Amniotic epithelial cell (primary cell): ENCODE data around the gene HACE1.
"Not testable (repeated sequence)": the region's sequence is repeated elsewhere in the genome, so short reads cannot be mapped to it uniquely, and the experiment has no call there.

ENCODE experiments used
- DNase-seq: peaks from one replicate; pipeline ENCODE4 v3.0.0-alpha.2; 2010; ENCODE audit warnings: low read depth

Gene HACE1

GRCh38 chr6:104859225-104860146, at the start of gene HACE1:
Gene HACE1 (minus strand): TSS chr6:104859919. CDS start chr6:104859642, 277 bp downstream.
- DNase-seq = peak; percentile 79

GRCh38 chr6:104908888-104909525, 49.3 kb upstream of the HACE1 start:
- DNase-seq = no peak

- no peak for DNase-seq
Observed at GRCh38 chr6:104908031-104908887, 48.5 kb upstream of the HACE1 start.

- not testable (repeated sequence) for DNase-seq
Observed at GRCh38 chr6:104898893-104899292, 39.2 kb upstream of the HACE1 start.

GRCh38 chr6:104896914-104897313, 37.2 kb upstream of the HACE1 start:
- peak; percentile 2 for DNase-seq

- no peak for DNase-seq
Observed at GRCh38 chr6:104888066-104888465, 28.3 kb upstream of the HACE1 start.

- peak; percentile 68 for DNase-seq
Observed at GRCh38 chr6:104887350-104887749, 27.6 kb upstream of the HACE1 start.

- DNase-seq = no peak
Observed at GRCh38 chr6:104885518-104886043, 25.9 kb upstream of the HACE1 start.

GRCh38 chr6:104884867-104885517, 25.3 kb upstream of the HACE1 start:
- DNase-seq = no peak

- no peak for DNase-seq
Observed at GRCh38 chr6:104881964-104882668, 22.4 kb upstream of the HACE1 start.

- DNase-seq = no peak
Observed at GRCh38 chr6:104862456-104862855, 2.7 kb upstream of the HACE1 start.

GRCh38 chr6:104860221-104860620, 502 bp upstream of the HACE1 start:
- DNase-seq = no peak

GRCh38 chr6:104858642-104859041, 1.1 kb downstream of the HACE1 start:
- DNase-seq = no peak

GRCh38 chr6:104855507-104855906, 4.2 kb downstream of the HACE1 start:
- DNase-seq = peak; percentile 54

GRCh38 chr6:104847721-104848120, 12.0 kb downstream of the HACE1 start:
- DNase-seq = peak; percentile 15

GRCh38 chr6:104843229-104843628, 16.5 kb downstream of the HACE1 start:
- peak; percentile 7 for DNase-seq

- no peak for DNase-seq
Observed at GRCh38 chr6:104837158-104837557, 22.6 kb downstream of the HACE1 start.

GRCh38 chr6:104836479-104837020, 23.2 kb downstream of the HACE1 start:
- DNase-seq = not testable (repeated sequence)

- DNase-seq = no peak
Observed at GRCh38 chr6:104835782-104836181, 23.9 kb downstream of the HACE1 start.

GRCh38 chr6:104829183-104829958, 30.3 kb downstream of the HACE1 start:
- peak; percentile 4 for DNase-seq
